Coronary artery (tissue), 2 donors: ENCODE data around the gene MMADHC.
"Not testable (repeated sequence)": the region's sequence is repeated elsewhere in the genome, so short reads cannot be mapped to it uniquely, and the experiment has no call there.

Experiments used
- DNase-seq: peaks from one replicate; pipeline ENCODE4 v3.0.0-alpha.2; 2017; ENCODE audit warnings: low spot score
- H3K27ac ChIP-seq, 2 donors: fragments of 200-600 bp; sonication (generic); one replicate each; pipeline ENCODE4 v1.5.1; 2016 to 2019
- H3K4me3 ChIP-seq: fragments of 200-600 bp; sonication (generic); 2 replicates; pipeline ENCODE4 v1.5.1; 2016; ENCODE audit warnings: mild to moderate bottlenecking, moderate library complexity
- TF ChIP-seq, protein P1 (sequence below): fragments of 200-600 bp; sonication (generic); IDR thresholded peaks from one replicate; pipeline ENCODE4 v1.5.1; 2019; ENCODE audit warnings: antibody characterized with exemption

MMADHC gene

DNA sequence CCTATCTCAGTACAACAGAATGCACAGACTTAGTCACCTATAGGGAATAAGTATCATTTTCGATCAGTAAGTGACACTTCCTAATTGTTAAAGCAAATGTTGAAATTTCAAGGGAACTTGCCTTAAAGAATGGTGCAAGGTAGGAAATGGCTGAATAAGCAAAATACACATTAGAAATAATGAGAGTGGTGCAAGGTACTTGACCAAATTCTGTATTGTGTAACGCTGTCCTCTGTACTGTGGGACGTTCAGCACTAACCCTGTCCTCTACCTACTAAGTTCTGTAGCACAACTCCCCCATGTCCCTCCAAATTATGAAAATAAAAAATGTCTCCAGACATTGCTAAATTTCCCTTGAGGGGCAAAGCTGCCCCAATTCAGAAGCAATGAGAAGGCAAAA is 19.4 kb downstream of the MMADHC start:
- Histone ChIP-seq H3K27ac (no peak overlapping the region), H3K4me3 (no peak overlapping the region)
- no peak for DNase-seq
- TF ChIP-seq, protein P1, sequence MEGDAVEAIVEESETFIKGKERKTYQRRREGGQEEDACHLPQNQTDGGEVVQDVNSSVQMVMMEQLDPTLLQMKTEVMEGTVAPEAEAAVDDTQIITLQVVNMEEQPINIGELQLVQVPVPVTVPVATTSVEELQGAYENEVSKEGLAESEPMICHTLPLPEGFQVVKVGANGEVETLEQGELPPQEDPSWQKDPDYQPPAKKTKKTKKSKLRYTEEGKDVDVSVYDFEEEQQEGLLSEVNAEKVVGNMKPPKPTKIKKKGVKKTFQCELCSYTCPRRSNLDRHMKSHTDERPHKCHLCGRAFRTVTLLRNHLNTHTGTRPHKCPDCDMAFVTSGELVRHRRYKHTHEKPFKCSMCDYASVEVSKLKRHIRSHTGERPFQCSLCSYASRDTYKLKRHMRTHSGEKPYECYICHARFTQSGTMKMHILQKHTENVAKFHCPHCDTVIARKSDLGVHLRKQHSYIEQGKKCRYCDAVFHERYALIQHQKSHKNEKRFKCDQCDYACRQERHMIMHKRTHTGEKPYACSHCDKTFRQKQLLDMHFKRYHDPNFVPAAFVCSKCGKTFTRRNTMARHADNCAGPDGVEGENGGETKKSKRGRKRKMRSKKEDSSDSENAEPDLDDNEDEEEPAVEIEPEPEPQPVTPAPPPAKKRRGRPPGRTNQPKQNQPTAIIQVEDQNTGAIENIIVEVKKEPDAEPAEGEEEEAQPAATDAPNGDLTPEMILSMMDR = no peak

DNA sequence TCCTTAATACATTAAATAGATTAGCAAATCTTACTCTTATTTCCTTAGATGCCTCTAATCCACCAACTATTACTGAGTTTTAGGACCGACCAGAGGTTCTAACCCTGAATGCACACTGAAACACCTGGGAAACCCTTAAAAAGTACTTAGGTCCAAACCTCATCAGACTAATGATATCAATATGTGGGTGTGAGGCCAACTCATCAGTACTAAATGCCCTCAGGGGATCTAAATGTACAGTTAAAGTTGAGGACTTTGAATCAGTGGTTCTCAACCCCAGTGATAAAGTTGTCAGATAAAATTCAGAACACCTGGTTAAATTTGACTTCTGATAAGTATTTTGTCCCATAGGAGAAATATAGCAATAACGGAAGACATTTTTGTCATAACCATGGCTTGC is 20.9 kb downstream of the MMADHC start:
- TF ChIP-seq, protein P1 = no peak
- no peak overlapping the region for H3K4me3 ChIP-seq
- no peak overlapping the region for H3K27ac ChIP-seq
- no peak for DNase-seq

DNA sequence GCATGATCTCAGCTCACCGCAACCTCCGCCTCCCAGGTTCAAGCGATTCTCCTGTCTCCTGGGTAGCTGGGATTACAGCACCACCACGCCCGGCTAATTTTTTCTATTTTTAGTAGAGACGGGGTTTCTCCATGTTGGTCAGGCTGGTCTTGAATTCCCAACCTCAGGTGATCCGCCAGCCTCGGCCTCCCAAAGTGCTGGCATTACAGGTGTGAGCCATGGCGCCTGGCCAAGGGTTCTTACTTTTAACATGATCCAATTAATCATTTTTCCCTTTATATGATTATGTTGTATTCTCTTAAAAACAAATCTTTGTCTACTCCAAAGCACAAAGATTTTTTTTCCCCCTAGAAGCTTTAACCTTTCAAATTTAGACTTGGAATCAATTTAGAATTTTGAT is 21.9 kb downstream of the MMADHC start:
- H3K27ac ChIP-seq, DNase-seq, H3K4me3 ChIP-seq: not testable (repeated sequence)

DNA sequence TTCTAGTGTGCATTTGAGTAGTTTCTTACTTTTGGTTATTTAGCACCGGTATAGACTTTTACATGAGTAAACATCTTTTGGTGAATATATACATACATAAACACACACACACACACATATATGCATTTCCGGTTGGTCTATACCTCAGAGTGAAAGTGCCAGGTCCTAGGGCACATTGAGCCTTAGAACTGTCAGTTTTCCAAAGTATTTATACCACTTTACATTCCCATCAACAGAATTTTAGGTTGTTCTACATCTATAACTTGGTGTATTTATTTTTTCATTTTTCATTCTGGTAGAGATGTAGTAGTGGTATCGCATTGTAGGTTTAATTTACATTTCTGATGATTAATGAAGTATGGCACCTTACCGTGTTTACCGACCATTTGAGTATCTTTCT is 22.6 kb downstream of the MMADHC start:
- Histone ChIP-seq H3K4me3 (no peak overlapping the region), H3K27ac (no peak overlapping the region)
- TF ChIP-seq, protein P1 = no peak
- DNase-seq = no peak

DNA sequence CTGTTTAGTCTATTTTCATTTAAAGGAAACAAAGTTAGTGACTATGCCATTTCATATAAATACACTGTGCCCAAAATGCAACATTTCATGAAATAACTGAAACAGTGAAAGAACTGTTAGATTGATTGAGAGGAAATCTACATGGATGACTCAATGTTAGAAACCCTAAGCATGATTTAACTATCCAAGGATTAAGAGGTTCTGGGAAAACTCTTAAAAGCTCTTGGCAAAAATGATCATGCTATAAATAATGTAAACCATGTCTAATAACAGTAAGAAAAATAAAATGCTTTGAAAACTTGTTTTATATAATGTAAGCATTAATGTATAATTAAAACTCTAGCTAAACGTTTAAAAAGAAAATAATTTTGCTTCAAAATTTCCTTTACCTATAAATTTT is 23.5 kb downstream of the MMADHC start:
- Histone ChIP-seq H3K4me3 (no peak overlapping the region), H3K27ac (no peak overlapping the region)
- TF ChIP-seq, protein P1 = no peak
- DNase-seq = no peak

DNA sequence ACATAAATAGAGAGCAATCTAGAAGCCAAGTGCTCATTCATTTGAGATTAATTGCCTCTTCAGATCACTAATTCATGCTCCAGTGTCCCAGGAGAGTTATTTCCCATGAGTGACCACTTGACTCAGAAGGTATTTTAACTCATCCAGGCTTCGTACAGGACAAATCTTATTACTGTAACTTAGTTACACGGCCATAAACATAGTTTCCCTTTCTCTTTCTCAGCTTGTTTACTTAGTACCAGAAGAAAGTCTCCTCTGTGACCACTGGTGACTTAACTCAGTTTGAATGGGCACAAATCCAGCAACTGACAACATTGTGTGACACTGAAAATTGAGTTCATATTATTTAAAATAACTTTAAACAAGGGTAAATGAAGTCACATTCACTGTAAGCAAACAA is 25.3 kb downstream of the MMADHC start:
- Histone ChIP-seq H3K27ac (no peak overlapping the region), H3K4me3 (no peak overlapping the region)
- no peak for DNase-seq
- TF ChIP-seq, protein P1 = no peak

DNA sequence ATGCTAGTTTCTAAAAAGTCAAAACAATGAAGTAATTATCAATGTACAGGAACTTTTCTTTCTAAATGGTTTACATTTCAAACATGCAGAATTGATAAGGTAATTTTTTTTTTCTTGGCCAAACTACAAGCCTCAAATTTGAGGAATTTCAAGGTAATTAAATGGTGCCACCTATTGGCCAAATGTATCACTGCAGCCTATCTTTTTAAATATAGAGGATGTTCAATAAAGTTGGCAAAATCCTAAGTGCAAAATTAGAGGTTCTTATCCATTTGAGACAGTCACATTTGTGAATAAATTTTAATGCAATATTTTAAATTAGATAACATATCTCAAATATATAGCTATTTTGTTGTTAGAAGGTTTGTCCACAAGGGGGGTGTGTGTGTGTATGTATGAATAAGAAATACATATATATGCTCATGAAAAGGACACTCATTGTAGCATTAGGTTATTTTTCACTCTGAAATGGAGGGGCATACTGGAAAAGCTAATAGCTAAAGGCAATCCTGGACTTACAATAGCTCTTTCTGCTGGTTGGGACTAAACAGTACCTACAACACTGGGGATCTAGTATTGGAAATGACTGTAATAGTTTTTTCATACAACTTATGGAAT is 26.2 kb downstream of the MMADHC start:
- H3K4me3 ChIP-seq = no peak overlapping the region
- TF ChIP-seq, protein P1 = peak; percentile 88
- DNase-seq = no peak
- no peak overlapping the region for H3K27ac ChIP-seq
